Measurements from ENCODE around the gene TAF1D. TPM values are rescaled to one million over a fixed set of nuclear protein-coding genes. Genes with fewer than 3 reads are reported as not detected.

TAF1D gene
- total RNA-seq, 1 experiment from 2014 or later: 272 TPM

DNA sequence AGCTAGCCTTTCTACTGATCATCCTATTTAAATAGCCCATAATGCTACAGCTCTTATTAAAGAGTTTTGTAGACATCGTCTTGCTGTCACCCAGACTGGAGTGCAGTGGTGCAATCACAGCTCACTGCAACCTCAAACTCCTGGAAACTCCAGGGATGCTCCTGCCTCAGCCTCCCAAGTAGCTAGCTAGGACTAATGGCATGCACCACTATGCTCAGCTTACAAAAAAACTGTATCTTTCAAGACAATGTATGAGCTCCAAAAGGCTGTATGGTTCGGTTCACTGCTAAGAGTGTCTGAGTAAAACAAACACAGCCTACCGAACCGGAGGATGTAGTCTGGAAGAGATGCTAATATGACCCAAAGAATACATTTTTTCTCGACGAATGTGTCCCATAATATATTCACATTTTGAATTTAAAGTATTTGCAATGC lies 2.6 kb downstream of the TAF1D start:
- no peak overlapping the region for H3K18ac ChIP-seq (ENCODE audit: insufficient read length, low read depth, low read length)
- TF ChIP-seq, protein P1, sequence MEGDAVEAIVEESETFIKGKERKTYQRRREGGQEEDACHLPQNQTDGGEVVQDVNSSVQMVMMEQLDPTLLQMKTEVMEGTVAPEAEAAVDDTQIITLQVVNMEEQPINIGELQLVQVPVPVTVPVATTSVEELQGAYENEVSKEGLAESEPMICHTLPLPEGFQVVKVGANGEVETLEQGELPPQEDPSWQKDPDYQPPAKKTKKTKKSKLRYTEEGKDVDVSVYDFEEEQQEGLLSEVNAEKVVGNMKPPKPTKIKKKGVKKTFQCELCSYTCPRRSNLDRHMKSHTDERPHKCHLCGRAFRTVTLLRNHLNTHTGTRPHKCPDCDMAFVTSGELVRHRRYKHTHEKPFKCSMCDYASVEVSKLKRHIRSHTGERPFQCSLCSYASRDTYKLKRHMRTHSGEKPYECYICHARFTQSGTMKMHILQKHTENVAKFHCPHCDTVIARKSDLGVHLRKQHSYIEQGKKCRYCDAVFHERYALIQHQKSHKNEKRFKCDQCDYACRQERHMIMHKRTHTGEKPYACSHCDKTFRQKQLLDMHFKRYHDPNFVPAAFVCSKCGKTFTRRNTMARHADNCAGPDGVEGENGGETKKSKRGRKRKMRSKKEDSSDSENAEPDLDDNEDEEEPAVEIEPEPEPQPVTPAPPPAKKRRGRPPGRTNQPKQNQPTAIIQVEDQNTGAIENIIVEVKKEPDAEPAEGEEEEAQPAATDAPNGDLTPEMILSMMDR (conservative IDR thresholded peaks at IDR 0.05): no peak
- H3K27ac ChIP-seq (ENCODE audit: insufficient read length, low read depth, low read length): no peak overlapping the region
- H3K56ac ChIP-seq (ENCODE audit: insufficient read length, low read depth, low read length): no peak overlapping the region
- Mint-ChIP-seq H3K36me3 (ENCODE audit: insufficient read depth in 1 of 3, low read depth in 3 of 3) (peaks cover 67 to 81% (median 75%) of the 10 kb centered on the region in 3 experiments), H3K27ac (peak overlapping the region; percentile 77 to 97 (median 89); a peak in 5 of 7 replicates), H3K4me3 (peak overlapping the region; percentile 100), H3K9me3 (no peaks in the 10 kb centered on the region; a peak in 1 of 5 replicates), H3K27me3 (ENCODE audit: low read depth) (peaks cover 2% of the 10 kb centered on the region; the same call in 1 of the 2 replicates), H3K4me1 (peaks cover 35 to 54% of the 10 kb centered on the region in 2 experiments)
- H3K79me2 ChIP-seq (ENCODE audit: insufficient read depth, low read length): peaks cover 25% of the 10 kb centered on the region; the same call in 1 of the 2 replicates
- peaks cover 11% of the 10 kb centered on the region for H3K23me2 ChIP-seq (ENCODE audit: insufficient read length, low read depth, low read length, poor library complexity, severe bottlenecking)
- H3K9me3 ChIP-seq (ENCODE audit: control insufficient read depth, low read depth, low read length): no peaks in the 10 kb centered on the region
- H2BK20ac ChIP-seq (ENCODE audit: low read depth, low read length, poor library complexity, severe bottlenecking): no peak overlapping the region
- H4K20me1 ChIP-seq (ENCODE audit: control insufficient read depth, insufficient read depth, insufficient read length): no peaks in the 10 kb centered on the region
- H2BK12ac ChIP-seq (ENCODE audit: insufficient read length, low read depth, low read length): no peak overlapping the region
- no peaks in the 10 kb centered on the region for H3K4me1 ChIP-seq (ENCODE audit: insufficient read depth, low read length)
- H3K4me2 ChIP-seq (ENCODE audit: insufficient read depth, insufficient read length, low read length): peak overlapping the region; percentile 95
- no peaks in the 10 kb centered on the region for H3K27me3 ChIP-seq (ENCODE audit: insufficient read depth, low read length)
- no peak overlapping the region for H4K5ac ChIP-seq (ENCODE audit: insufficient read length, low read depth, low read length)
- H3K9ac ChIP-seq (ENCODE audit: extremely low read depth, insufficient read length, low read length): peak overlapping the region; percentile 74
- no peak overlapping the region for H3K23ac ChIP-seq (ENCODE audit: insufficient read length, low read depth, low read length)
- H4K8ac ChIP-seq (replicated peaks; ENCODE audit: insufficient read length, low read depth, low read length): no peak overlapping the region
- no CpG with 5 or more reads among the region's 6 CpGs for WGBS (ENCODE audit: extremely low coverage, insufficient read length, low lambda C conversion rate)
- H3K14ac ChIP-seq (ENCODE audit: insufficient read depth, low read length): no peak overlapping the region
- no peak overlapping the region for H2BK120ac ChIP-seq (ENCODE audit: low read depth, low read length, poor library complexity, severe bottlenecking)
- peaks cover 3% of the 10 kb centered on the region for H3K79me1 ChIP-seq (ENCODE audit: insufficient read depth, low read depth, low read length, poor library complexity, severe bottlenecking)
- no peak overlapping the region for H2BK5ac ChIP-seq (ENCODE audit: insufficient read length, low read length)
- H3K4ac ChIP-seq (ENCODE audit: low read depth, low read length): no peak overlapping the region
- H4K91ac ChIP-seq (ENCODE audit: insufficient read length, low read depth, low read length): no peak overlapping the region
- DNase-seq: no peak
- no peak overlapping the region for H3T11ph ChIP-seq (ENCODE audit: low read length)
- no peak overlapping the region for H2BK15ac ChIP-seq (ENCODE audit: low read depth, low read length)
- no peak overlapping the region for H2AK5ac ChIP-seq (ENCODE audit: insufficient read length, low read length)
- H2AFZ ChIP-seq (ENCODE audit: low read length): no peak overlapping the region
